K562 (cell line): Measurements from ENCODE around the gene FDX2. TPM values are rescaled to one million over a fixed set of nuclear protein-coding genes. Genes with fewer than 3 reads are reported as not detected.

ENCODE experiments used
- E2F3 ChIP-seq: fragments of 250-450 bp; sonication (Bioruptor Pico); IDR thresholded peaks from 2 replicates; pipeline ENCODE4 v1.4.0; 2020; ENCODE audit warnings: mild to moderate bottlenecking
- ETS2 ChIP-seq: IDR thresholded peaks from 2 replicates; pipeline ENCODE4 v1.6.1; 2016; ENCODE audit warnings: borderline replicate concordance, missing genetic modification characterization, mild to moderate bottlenecking, moderate library complexity, missing compliant biosample characterization; ENCODE audit not compliant: poor library complexity, severe bottlenecking
- HMGXB4 ChIP-seq: sonication (generic); formaldehyde crosslinking; IDR thresholded peaks from 2 replicates; pipeline ENCODE4 v1.8.1; 2023; ENCODE audit warnings: mild to moderate bottlenecking, missing genetic modification reagents
- MAFF ChIP-seq: IDR thresholded peaks from 2 replicates; pipeline ENCODE4 v1.6.1; 2012; ENCODE audit warnings: low read length, improper control_type of control experiment
- MIER1 ChIP-seq: fragments of 450-650 bp; IDR thresholded peaks from 2 replicates; pipeline ENCODE4 v1.6.1; 2016; ENCODE audit warnings: antibody characterized with exemption, mild to moderate bottlenecking, low read depth
- PRDM10 ChIP-seq: fragments of 450-650 bp; IDR thresholded peaks from 2 replicates; pipeline ENCODE4 v1.6.1; 2018; ENCODE audit not compliant: partially characterized antibody
- RBFOX2 ChIP-seq: fragments of 200-400 bp; formaldehyde crosslinking; IDR thresholded peaks from 2 replicates; pipeline ENCODE4 v1.6.1; 2017; ENCODE audit warnings: low read depth, mild to moderate bottlenecking, low read length, moderate library complexity
- TAF7 ChIP-seq: fragments of 450-650 bp; IDR thresholded peaks from 2 replicates; pipeline ENCODE4 v1.6.1; 2016; ENCODE audit warnings: missing genetic modification characterization, missing compliant biosample characterization
- THRA ChIP-seq: fragments of 450-650 bp; IDR thresholded peaks from 2 replicates; pipeline ENCODE4 v1.6.1; 2017; ENCODE audit warnings: mild to moderate bottlenecking, moderate library complexity
- ZBTB7A ChIP-seq: IDR thresholded peaks from 2 replicates; pipeline ENCODE4 v1.6.1; 2011; ENCODE audit warnings: low read depth, mild to moderate bottlenecking, low read length, moderate library complexity, borderline replicate concordance; ENCODE audit not compliant: control insufficient read depth
- ZNF431 ChIP-seq: sonication (generic); formaldehyde crosslinking; IDR thresholded peaks from 2 replicates; pipeline ENCODE4 v1.8.0; 2022; ENCODE audit warnings: mild to moderate bottlenecking, missing genetic modification reagents
- ZNF445 ChIP-seq: fragments of 250-450 bp; sonication (Bioruptor Pico); IDR thresholded peaks from 2 replicates; pipeline ENCODE4 v1.4.0; 2020; ENCODE audit warnings: low read depth, mild to moderate bottlenecking, moderate library complexity
- ZNF592 ChIP-seq: fragments of 450-650 bp; IDR thresholded peaks from 2 replicates; pipeline ENCODE4 v1.6.1; 2017; ENCODE audit warnings: antibody characterized with exemption, mild to moderate bottlenecking
- polyA plus RNA-seq, 8 experiments: library from polyadenylated mRNA; depleted of rRNA in 4 of 8; stranded (reverse) in 5 of 8; unstranded in 3 of 8; fragments of >200 nt; fragmentation: Nextera tagmentation in 2 of 8; fragmentation: Illumina TruSeq in 1 of 8; extraction: Ambion mirVana in 2 of 8; extraction: Trizol in 1 of 8; gene quantifications; 2 replicates each; pipeline versions ENCODE4 v1.2.1 to v1.2.3, GENCODE V29; 2011 to 2014; ENCODE audit warnings: inconsistent platforms in 1 of 8, missing spikeins in 1 of 8
- total RNA-seq, 7 experiments: library from RNA; depleted of rRNA in 6 of 7; stranded (reverse); fragments of >200 nt in 6 of 7; fragmentation: Illumina TruSeq in 2 of 7; extraction: Trizol in 2 of 7; gene quantifications; 2 replicates each; pipeline versions ENCODE4 v1.2.1 to v1.2.3, GENCODE V29; 2011 to 2021; ENCODE audit warnings: low replicate concordance in 1 of 7

Gene FDX2
- total and polyA plus RNA-seq, 9 of the 15 experiments (the other 6 are each of a cell fraction or from before 2014, with no cell fraction given): 2.5 to 49.8 (median 29.7) TPM

GRCh38 chr19:10305139-10305806, 10.5 kb downstream of the FDX2 start (continued):
- TF ChIP-seq ZNF592 (peak; percentile 96), RBFOX2 (peak; percentile 49), ZBTB7A (peak; percentile 72; the same call in 1 of the 2 replicates), E2F3 (CRISPR knock-in tag) (no peak), THRA (no peak), HMGXB4 (no peak), MAFF (no peak), MIER1 (peak; percentile 100), TAF7 (tag) (no peak), ETS2 (tag) (no peak), PRDM10 (peak; percentile 24), ZNF445 (CRISPR knock-in tag) (no peak), ZNF431 (no peak)
